HG03457 (cell line): ENCODE data around the gene KCNH6.

Experiments
- ATAC-seq: cut with Tn5 transposase; IDR thresholded peaks from one replicate; pipeline ENCODE4 v1.9.1; 2021; ENCODE audit warnings: moderate number of reproducible peaks; ENCODE audit not compliant: unreplicated experiment

KCNH6 gene

GRCh38 chr17:63511331-63511730 is 11.8 kb upstream of the KCNH6 start:
- no peak for ATAC-seq

GRCh38 chr17:63512388-63512787 is 10.8 kb upstream of the KCNH6 start:
- ATAC-seq = no peak

- no peak for ATAC-seq
These were observed 10.1 kb upstream of the KCNH6 start for GRCh38 chr17:63512896-63513644.

GRCh38 chr17:63514477-63514876 is 8.7 kb upstream of the KCNH6 start:
- no peak for ATAC-seq

- ATAC-seq = no peak
These were observed 8.2 kb upstream of the KCNH6 start for GRCh38 chr17:63514974-63515373.

GRCh38 chr17:63515426-63515825 is 7.7 kb upstream of the KCNH6 start:
- ATAC-seq = no peak

GRCh38 chr17:63516910-63517824 is 6.0 kb upstream of the KCNH6 start:
- no peak for ATAC-seq

- ATAC-seq = no peak
These were observed 5.2 kb upstream of the KCNH6 start for GRCh38 chr17:63517825-63518534.

GRCh38 chr17:63519116-63519881 is 3.9 kb upstream of the KCNH6 start:
- ATAC-seq = no peak

GRCh38 chr17:63519972-63520882 is 2.9 kb upstream of the KCNH6 start:
- ATAC-seq = no peak

GRCh38 chr17:63524051-63524450 is 893 bp downstream of the KCNH6 start:
- no peak for ATAC-seq

- ATAC-seq = no peak
These were observed 2.2 kb downstream of the KCNH6 start for GRCh38 chr17:63525190-63525946.

GRCh38 chr17:63526861-63527260 is 3.7 kb downstream of the KCNH6 start:
- ATAC-seq = no peak

- no peak for ATAC-seq
These were observed 5.0 kb downstream of the KCNH6 start for GRCh38 chr17:63528183-63528582.

GRCh38 chr17:63529711-63530556 is 6.8 kb downstream of the KCNH6 start:
- ATAC-seq = no peak

- no peak for ATAC-seq
These were observed 7.4 kb downstream of the KCNH6 start for GRCh38 chr17:63530557-63531021.

- no peak for ATAC-seq
These were observed 8.1 kb downstream of the KCNH6 start for GRCh38 chr17:63531022-63531965.
